GM10847 (cell line): ENCODE measurements around the gene CAMK1D.

Experiments
- POLR2A ChIP-seq: IDR thresholded peaks from 2 replicates; pipeline ENCODE4 v1.6.1; 2011; ENCODE audit not compliant: insufficient read length; ENCODE audit errors: extremely low read depth

CAMK1D gene

DNA sequence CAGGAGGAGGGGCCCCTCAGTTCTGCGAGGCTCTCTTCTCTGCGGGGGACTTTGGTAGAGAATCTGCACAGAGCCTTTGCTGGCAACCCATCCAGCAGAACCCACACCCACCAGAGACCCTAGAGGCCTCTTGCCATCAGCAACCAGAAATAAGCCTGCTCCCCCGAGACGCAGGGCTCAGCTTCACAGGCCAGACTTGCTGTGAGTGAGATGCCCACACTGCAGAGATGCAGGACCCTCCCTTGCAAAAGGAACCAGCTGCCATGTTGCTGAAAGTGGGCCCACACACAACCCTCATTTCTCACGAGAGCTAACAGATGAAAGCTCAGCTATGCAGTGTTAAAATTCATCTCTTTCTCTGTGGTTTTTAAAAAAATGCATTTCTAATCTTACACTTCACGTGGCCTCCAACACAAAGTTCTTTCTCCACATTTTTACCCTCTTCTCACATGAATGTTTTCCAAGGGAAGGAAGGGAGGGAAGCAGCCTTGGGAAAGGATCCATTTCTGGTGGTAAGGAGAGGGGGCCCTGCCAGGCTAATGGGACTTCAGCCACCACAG lies 480.6 kb downstream of the CAMK1D start:
- no peak for TF ChIP-seq POLR2A

- no peak for TF ChIP-seq POLR2A
These were observed 482.7 kb downstream of the CAMK1D start for GRCh38 chr10:12832096-12832495.

DNA sequence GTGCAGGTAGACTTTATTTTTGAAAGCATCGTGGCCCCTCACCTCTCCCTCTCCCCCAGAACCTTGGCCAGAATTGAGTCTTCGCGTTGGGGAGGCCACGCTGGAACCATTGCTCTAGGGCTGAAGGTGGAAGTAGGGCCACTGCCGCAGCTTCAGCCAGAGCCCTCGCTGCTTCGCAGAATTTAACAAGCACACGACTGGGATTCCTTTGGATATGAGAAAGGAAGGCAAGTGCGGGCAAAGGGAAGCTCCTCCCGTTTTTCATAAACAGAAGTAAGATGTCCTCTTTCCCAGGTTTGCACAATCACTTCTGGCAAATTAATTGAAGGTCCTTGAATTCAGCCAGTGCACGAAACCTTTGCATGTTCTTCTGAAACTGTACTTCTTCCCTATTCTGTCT lies 484.1 kb downstream of the CAMK1D start:
- TF ChIP-seq POLR2A = no peak

DNA sequence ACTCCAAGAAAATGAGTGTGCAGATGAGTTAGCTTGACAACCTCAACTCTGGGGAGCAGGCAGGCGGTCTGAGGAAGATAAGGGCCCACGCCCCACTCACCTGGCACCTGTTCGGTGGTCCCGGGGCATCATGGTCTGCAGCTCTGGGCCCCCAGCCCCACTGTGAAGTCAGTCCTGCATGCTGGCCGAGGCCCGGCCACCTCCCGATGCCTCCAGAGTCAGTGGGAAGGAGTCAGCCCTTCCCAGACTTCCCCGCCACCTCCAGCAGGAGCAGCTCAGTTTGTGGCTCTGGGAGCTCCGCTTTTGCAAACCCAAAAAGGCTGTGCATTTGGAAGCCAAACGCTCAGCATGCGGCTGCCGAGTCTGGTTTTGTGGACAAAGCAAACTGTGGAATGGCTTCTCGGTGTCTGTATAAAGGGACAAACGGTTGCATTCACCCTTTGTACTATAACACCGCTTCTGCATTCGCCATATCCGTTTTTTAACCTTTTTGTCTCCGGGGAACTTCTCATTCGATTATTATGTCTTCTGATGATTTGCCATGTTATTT lies 484.8 kb downstream of the CAMK1D start:
- no peak for TF ChIP-seq POLR2A

DNA sequence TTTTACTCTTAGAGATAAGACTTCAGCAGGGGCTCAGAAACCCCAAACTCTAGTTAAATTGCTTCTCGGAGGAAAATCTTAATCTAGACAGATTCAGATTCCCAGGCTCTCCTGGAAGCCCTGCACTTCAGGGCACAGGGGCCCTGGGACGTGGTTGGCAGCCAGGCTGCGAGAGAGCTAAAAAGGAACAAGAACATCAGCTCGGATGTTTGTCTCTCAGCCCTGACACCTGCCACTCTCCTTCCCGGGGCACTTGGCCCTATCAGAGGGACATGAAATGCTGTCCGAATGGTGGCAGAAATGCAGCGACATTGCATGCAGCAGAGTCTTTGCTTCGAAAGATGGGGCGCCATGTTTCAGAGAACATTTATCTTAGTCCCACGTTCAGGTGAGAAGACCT lies 485.4 kb downstream of the CAMK1D start:
- TF ChIP-seq POLR2A = no peak

DNA sequence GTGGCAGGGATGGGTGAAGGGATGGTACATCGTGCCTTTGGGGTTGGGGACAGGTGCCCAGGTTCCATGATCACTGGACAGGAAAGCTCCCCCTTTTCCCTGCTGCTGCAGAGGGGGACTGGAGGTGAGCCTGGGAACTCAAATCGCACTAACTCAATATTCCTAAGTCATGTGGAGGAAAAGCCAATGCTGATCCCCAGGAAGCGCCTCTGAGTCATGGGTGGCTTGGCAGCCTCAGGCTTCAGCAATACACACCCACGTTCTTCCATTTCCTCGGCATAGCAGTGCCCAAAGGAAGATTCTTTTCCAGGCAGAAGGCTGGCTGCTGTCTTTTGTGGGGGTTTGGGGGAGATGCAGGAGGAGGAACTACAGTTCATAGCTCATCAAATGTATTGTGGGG lies 486.4 kb downstream of the CAMK1D start:
- no peak for TF ChIP-seq POLR2A

GRCh38 chr10:12838366-12838765 lies 489.0 kb downstream of the CAMK1D start:
- no peak for TF ChIP-seq POLR2A

DNA sequence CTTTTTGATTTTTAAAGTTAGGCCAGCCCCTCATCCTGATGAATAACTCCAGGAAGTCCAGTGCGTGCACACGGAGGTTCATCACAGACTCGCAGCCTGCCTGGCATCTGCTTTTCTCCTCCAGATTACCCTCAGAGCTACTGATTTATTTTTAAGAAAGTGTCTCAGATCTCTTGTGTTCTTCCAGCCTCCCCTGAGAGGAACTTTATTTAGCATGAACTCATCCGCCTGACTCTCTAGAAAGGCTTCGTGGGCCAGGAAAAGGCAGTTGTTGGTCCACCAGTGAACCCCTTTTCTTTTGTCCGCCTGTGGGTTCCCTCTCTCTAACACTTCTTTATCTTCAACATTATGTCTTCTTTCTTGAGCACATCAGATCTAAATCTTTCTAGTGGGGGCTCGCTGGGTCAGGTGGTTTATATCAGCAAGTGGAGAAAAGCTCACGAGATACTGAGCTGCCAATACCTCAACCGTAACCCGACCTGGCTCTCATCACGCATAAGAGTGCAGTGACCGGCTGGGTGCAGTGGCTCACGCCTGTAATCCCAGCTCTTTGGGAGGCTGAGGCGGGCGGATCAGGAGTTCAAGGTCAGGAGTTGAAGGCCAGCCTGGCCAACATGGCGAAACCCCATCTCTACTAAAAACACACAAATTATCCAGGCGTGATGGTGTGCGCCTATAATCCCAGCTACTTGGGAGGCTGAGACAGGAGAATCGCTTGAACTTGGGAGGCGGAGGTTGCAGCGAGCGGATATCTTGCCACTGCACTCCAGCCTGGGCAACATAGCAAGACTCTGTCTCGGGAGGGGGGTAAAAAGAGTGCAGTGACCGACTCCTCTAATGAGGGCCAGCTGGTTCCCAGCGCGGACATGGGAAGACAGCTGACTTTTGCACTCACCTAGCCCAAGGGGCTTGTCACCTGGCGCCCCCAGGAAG lies 489.9 kb downstream of the CAMK1D start:
- no peak for TF ChIP-seq POLR2A

DNA sequence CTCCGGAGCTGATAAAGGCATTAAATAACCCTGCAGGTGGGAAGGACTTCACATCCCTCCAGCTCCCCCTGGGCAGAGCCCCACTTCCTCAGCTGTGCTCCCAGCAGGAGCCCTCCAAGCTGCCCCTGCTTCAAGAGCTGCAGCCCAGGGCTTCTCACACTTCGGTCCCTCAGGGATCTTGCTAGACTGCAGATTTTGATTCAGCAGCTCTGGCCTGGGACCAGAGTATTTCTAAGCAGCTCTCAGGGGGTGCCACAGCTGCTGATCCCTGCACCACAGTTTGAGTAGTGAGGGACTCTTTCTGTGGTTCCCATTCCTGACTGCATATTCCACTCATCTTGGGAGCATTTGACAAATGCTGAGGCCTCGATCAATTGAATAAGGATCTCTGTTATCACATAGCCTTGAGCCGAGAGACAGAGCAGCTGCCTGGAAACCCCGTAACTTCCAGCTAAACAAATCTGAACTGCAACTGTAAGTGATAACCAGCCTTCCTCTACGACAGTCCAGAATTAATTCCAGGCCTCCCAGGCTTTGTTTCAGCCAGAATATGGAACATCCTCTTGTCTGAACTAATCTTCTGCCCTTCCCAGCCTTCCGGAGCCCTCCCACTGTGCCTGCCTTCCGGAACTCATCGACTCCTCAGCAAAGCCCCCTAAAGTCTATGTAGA lies 490.7 kb downstream of the CAMK1D start:
- TF ChIP-seq POLR2A = no peak

- no peak for TF ChIP-seq POLR2A
These were observed 492.1 kb downstream of the CAMK1D start for GRCh38 chr10:12841426-12841825.

DNA sequence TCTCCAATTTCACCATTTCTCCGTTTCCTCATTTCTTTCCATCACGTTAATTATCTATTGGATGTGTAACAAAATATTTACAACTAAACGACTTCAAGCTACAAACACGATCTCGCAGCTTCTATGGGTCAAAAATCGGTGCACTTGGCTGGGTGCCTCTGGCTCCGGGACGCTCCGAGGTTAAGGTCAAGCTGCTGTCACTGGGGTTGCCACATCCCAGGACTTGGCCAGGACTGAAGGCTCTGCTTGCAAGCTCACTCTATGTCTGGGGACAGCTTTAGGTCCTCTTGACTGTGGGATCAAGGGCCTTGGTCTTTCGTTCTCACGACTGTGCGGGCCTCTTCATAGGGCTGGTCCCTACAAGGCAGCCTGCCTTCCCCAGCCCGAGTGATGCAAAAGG lies 492.5 kb downstream of the CAMK1D start:
- no peak for TF ChIP-seq POLR2A

GRCh38 chr10:12842310-12842709 lies 493.0 kb downstream of the CAMK1D start:
- TF ChIP-seq POLR2A = no peak

GRCh38 chr10:12843296-12843945 lies 494.1 kb downstream of the CAMK1D start:
- no peak for TF ChIP-seq POLR2A

DNA sequence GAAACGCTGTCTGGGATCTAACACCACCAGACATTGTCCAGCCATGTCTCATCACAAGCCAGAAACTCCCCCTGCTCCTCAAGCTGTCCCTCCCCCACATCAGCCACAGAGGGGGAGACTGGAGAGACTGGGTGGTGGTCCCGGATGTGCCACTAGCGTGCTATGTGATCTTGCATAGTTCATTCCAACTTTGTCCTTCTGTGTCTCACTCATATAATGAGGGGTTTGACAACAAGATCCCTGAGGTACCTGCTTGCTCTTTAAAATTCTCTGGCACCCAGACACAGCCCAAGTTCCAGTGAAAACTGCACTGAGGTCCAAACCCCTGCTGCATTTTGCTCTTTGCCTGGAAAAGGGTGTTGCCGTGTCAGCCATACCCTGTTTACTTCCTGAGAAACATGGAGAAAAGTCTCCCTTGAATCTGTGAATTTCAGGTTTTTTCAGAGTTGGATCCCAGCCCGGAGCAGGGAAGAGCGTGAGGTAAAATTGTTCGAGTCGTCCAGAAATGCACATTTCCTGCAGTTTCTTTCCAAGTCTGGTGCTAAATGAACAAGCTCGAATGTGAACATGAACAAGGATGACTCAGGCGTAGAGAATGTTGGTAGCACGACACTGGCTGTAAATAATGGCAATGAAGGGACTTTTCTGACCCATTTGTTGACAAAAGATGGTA lies 495.6 kb downstream of the CAMK1D start:
- TF ChIP-seq POLR2A = no peak

DNA sequence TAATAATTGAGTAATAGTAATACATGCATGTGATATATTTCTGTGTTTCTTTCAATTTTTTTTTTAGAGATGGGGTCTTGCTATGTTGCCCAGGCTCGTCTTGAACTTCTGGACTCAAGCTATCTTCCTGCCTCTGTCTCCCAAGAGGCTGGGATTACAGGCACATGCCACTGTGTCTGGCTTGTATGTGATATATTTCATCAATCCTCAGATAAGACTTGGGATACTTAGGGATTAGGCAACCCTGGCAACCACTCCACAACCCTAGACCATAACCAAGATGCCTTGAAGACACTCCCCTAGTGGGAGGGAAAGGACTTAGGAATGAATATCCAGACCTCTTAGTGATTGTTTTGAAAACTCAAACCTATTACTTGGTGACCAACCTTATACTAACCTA lies 497.4 kb downstream of the CAMK1D start:
- TF ChIP-seq POLR2A = no peak
